ENCODE results near the gene STAC. TPM values are rescaled to one million over a fixed set of nuclear protein-coding genes. Genes with fewer than 3 reads are reported as not detected.

STAC gene
- total RNA-seq, 2 donors from 2014 or later = 0.42 to 1.1 TPM

GRCh38 chr3:36397841-36398240, 17.5 kb downstream of the STAC start:
- no peak for DNase-seq
- H3K27ac ChIP-seq = no peak overlapping the region
- no peaks in the 10 kb centered on the region for H3K9me3 ChIP-seq
- H3K9ac ChIP-seq (ENCODE audit: low read depth in 2 of 2, low read length in 2 of 2) = no peak overlapping the region
- no peaks in the 10 kb centered on the region for H3K27me3 ChIP-seq
- H3K4me1 ChIP-seq = no peaks in the 10 kb centered on the region
- no peaks in the 10 kb centered on the region for H3K36me3 ChIP-seq
- intact Hi-C loops (cut with DNase I) = no loop called here
- TF ChIP-seq, protein P1, sequence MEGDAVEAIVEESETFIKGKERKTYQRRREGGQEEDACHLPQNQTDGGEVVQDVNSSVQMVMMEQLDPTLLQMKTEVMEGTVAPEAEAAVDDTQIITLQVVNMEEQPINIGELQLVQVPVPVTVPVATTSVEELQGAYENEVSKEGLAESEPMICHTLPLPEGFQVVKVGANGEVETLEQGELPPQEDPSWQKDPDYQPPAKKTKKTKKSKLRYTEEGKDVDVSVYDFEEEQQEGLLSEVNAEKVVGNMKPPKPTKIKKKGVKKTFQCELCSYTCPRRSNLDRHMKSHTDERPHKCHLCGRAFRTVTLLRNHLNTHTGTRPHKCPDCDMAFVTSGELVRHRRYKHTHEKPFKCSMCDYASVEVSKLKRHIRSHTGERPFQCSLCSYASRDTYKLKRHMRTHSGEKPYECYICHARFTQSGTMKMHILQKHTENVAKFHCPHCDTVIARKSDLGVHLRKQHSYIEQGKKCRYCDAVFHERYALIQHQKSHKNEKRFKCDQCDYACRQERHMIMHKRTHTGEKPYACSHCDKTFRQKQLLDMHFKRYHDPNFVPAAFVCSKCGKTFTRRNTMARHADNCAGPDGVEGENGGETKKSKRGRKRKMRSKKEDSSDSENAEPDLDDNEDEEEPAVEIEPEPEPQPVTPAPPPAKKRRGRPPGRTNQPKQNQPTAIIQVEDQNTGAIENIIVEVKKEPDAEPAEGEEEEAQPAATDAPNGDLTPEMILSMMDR (IDR thresholded peaks at IDR 0.05) = no peak
- no peak overlapping the region for H3K4me3 ChIP-seq

GRCh38 chr3:36399933-36400332, 19.6 kb downstream of the STAC start:
- no peak for DNase-seq
- Histone ChIP-seq H3K4me3 (no peak overlapping the region), H3K27ac (no peak overlapping the region), H3K27me3 (no peaks in the 10 kb centered on the region), H3K36me3 (no peaks in the 10 kb centered on the region), H3K9ac (ENCODE audit: low read depth in 2 of 2, low read length in 2 of 2) (no peak overlapping the region), H3K9me3 (no peaks in the 10 kb centered on the region), H3K4me1 (no peaks in the 10 kb centered on the region)
- intact Hi-C loops (cut with DNase I) = no loop called here
- TF ChIP-seq, protein P1 (IDR thresholded peaks at IDR 0.05) = no peak

- intact Hi-C loops (cut with DNase I) = no loop called here
- H3K9ac ChIP-seq (ENCODE audit: low read depth in 2 of 2, low read length in 2 of 2) = no peak overlapping the region
- no peak overlapping the region for H3K27ac ChIP-seq
- H3K4me3 ChIP-seq = no peak overlapping the region
- no peaks in the 10 kb centered on the region for H3K36me3 ChIP-seq
- no peak for DNase-seq
- no peaks in the 10 kb centered on the region for H3K27me3 ChIP-seq
- no peaks in the 10 kb centered on the region for H3K9me3 ChIP-seq
- TF ChIP-seq, protein P1 (IDR thresholded peaks at IDR 0.05) = no peak
- no peaks in the 10 kb centered on the region for H3K4me1 ChIP-seq
These were observed 20.8 kb downstream of the STAC start for GRCh38 chr3:36401056-36401455.

DNA sequence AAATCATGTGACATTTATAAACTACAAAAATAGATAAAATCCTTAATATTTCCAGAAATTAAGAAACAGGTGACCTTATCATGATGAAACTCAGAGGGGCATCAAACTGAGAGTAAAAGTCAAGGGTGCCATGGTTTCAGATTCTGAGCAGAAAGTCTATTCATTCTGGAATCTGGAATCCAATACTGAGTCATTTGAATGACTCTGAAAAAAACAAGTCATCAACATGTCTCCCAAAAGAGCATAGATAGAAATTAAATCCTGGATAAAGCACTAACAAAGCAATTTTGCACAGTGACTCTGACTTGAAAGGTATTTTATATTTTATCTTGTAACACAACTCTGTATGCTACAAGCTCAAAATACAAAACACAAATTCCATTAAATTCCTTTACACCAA, 23.4 kb downstream of the STAC start:
- H3K27me3 ChIP-seq = no peaks in the 10 kb centered on the region

DNA sequence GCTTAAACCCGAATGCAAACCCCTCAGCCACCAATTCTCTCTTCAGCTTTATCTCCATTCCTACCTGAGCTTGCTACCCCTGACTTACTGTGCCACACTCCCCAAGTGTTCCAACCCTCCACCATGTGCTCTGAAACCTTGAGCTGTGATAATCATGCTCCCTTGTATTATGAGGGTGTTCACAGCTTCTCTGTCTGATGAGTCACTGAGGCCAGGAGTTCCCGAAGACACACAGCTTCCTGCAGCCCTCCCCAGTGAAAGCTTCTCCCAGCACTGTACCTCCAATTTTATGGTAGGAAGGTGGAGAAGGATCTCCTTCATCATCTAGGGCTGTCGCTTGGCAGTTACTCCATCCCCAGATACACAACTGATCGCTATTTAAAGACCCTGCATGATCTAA, 24.9 kb downstream of the STAC start:
- intact Hi-C loops (cut with DNase I) = no loop called here
- Histone ChIP-seq H3K36me3 (no peaks in the 10 kb centered on the region), H3K4me3 (no peak overlapping the region), H3K27ac (no peak overlapping the region), H3K4me1 (no peaks in the 10 kb centered on the region), H3K9me3 (no peaks in the 10 kb centered on the region), H3K27me3 (no peaks in the 10 kb centered on the region), H3K9ac (ENCODE audit: low read depth in 2 of 2, low read length in 2 of 2) (no peak overlapping the region)
- TF ChIP-seq, protein P1 (IDR thresholded peaks at IDR 0.05) = no peak
- no peak for DNase-seq

More for the DNA sequence above, 23.4 kb downstream of the STAC start:
- Histone ChIP-seq H3K36me3 (no peaks in the 10 kb centered on the region), H3K9me3 (no peaks in the 10 kb centered on the region), H3K4me3 (no peak overlapping the region), H3K9ac (ENCODE audit: low read depth in 2 of 2, low read length in 2 of 2) (no peak overlapping the region), H3K4me1 (no peaks in the 10 kb centered on the region), H3K27ac (no peak overlapping the region)
- TF ChIP-seq, protein P1 (IDR thresholded peaks at IDR 0.05) = no peak
- DNase-seq = no peak
- intact Hi-C loops (cut with DNase I) = no loop called here

- intact Hi-C loops (cut with DNase I) = no loop called here
- Histone ChIP-seq H3K4me3 (no peak overlapping the region), H3K9ac (ENCODE audit: low read depth in 2 of 2, low read length in 2 of 2) (no peak overlapping the region), H3K27ac (no peak overlapping the region), H3K27me3 (no peaks in the 10 kb centered on the region), H3K4me1 (no peaks in the 10 kb centered on the region), H3K9me3 (no peaks in the 10 kb centered on the region), H3K36me3 (no peaks in the 10 kb centered on the region)
- DNase-seq = no peak
- TF ChIP-seq, protein P1 (IDR thresholded peaks at IDR 0.05) = no peak
These were observed 27.8 kb downstream of the STAC start for GRCh38 chr3:36408146-36408545.

All from colonic mucosa (tissue), 4 donors.